Left renal pelvis (tissue), 4 donors: Measurements from ENCODE around the gene CNRIP1. TPM values are rescaled to one million over a fixed set of nuclear protein-coding genes. Genes with fewer than 3 reads are reported as not detected.
A peak's percentile ranks its signal among the peaks of the same experiment; 100 is the strongest.

Source experiments
- DNase-seq, 4 donors: peaks; one replicate each; pipeline ENCODE4 v3.0.0-alpha.2; 2013; ENCODE audit warnings: low read depth in 4 of 4, low spot score in 3 of 4
- polyA plus RNA-seq, 4 donors: library from polyadenylated mRNA; unstranded; fragments of 120-200 nt; gene quantifications; one replicate each; pipeline ENCODE4 v1.2.1, GENCODE V29; 2013; ENCODE audit not compliant: insufficient read length in 4 of 4

CNRIP1 gene
- polyA plus RNA-seq, 4 donors, result 19.5 to 51.5 (median 26.6) TPM

GRCh38 chr2:68253219-68254068 is 66.3 kb downstream of the CNRIP1 start:
- no peak for DNase-seq

- DNase-seq, result peak; percentile 86 to 90 (median 90)
Measured at GRCh38 chr2:68252400-68253218, 67.1 kb downstream of the CNRIP1 start, which contains the start of gene PPP3R1. PPP3R1 (minus strand) TSS chr2:68252532; CDS start chr2:68252127, 405 bp downstream.

- DNase-seq, result no peak
Measured at GRCh38 chr2:68251855-68252399, 67.8 kb downstream of the CNRIP1 start.

GRCh38 chr2:68251187-68251854 is 68.4 kb downstream of the CNRIP1 start:
- peak; percentile 59 to 66 (median 64) for DNase-seq

- DNase-seq, result no peak
Measured at GRCh38 chr2:68250652-68251186, 69.0 kb downstream of the CNRIP1 start.

- no peak for DNase-seq
Measured at GRCh38 chr2:68250196-68250595, 69.6 kb downstream of the CNRIP1 start.

GRCh38 chr2:68248806-68249205 is 70.9 kb downstream of the CNRIP1 start:
- no peak for DNase-seq

GRCh38 chr2:68248361-68248760 is 71.4 kb downstream of the CNRIP1 start:
- DNase-seq, result no peak

GRCh38 chr2:68246396-68246795 is 73.4 kb downstream of the CNRIP1 start:
- DNase-seq, result no peak

- no peak for DNase-seq
Measured at GRCh38 chr2:68245672-68246071, 74.1 kb downstream of the CNRIP1 start.

- no peak for DNase-seq
Measured at GRCh38 chr2:68245066-68245465, 74.7 kb downstream of the CNRIP1 start.

- no peak for DNase-seq
Measured at GRCh38 chr2:68244456-68244855, 75.3 kb downstream of the CNRIP1 start.

Other genes starting within 250 kb of the CNRIP1 start
- 10 to 100 TPM; 11.1 to 19.9 (median 17.0) TPM for gene PNO1, start 162.1 kb downstream of the CNRIP1 start, polyA plus RNA-seq
- gene PPP3R1, start 67.4 kb downstream of the CNRIP1 start, polyA plus RNA-seq, result 10 to 100 TPM; 55.7 to 76.1 (median 71.3) TPM
- 10 to 100 TPM in 1 of 4 donors, 1 to 10 TPM in 3; 4.5 to 18.9 (median 7.0) TPM for gene PLEK, start 45.3 kb upstream of the CNRIP1 start, polyA plus RNA-seq
- 1 to 10 TPM; 1.4 to 2.4 (median 2.0) TPM for gene FBXO48, start 147.3 kb upstream of the CNRIP1 start, polyA plus RNA-seq
- gene APLF, start 147.6 kb upstream of the CNRIP1 start, polyA plus RNA-seq, result 1 to 10 TPM; 1.9 to 4.9 (median 3.4) TPM